Neuronal stem cell (in vitro differentiated cells): ENCODE measurements around the gene LCP2.

ENCODE experiments used
- DNase-seq: peaks from one replicate; pipeline ENCODE4 v3.0.0-alpha.2; 2013; ENCODE audit warnings: low spot score
- H2AFZ ChIP-seq: one replicate; pipeline ENCODE4 v1.6.1; 2013; ENCODE audit warnings: mild to moderate bottlenecking, low read length, inconsistent platforms
- H2AK5ac ChIP-seq: 2 replicates; pipeline ENCODE4 v1.6.1; 2013; ENCODE audit warnings: low read depth, mild to moderate bottlenecking, inconsistent platforms, low read length, moderate library complexity, mixed read lengths
- H2BK120ac ChIP-seq: 2 replicates; pipeline ENCODE4 v1.6.1; 2013; ENCODE audit warnings: low read depth, mild to moderate bottlenecking, inconsistent platforms, low read length, moderate library complexity, mixed read lengths
- H2BK12ac ChIP-seq: one replicate; pipeline ENCODE4 v1.6.1; 2013; ENCODE audit warnings: low read length, inconsistent platforms
- H2BK15ac ChIP-seq: 2 replicates; pipeline ENCODE4 v1.6.1; 2013; ENCODE audit warnings: mild to moderate bottlenecking, low read length, inconsistent platforms, mixed read lengths
- H2BK5ac ChIP-seq: one replicate; pipeline ENCODE4 v1.6.1; 2013; ENCODE audit warnings: inconsistent platforms, mild to moderate bottlenecking, low read length, moderate library complexity
- H3K14ac ChIP-seq: one replicate; pipeline ENCODE4 v1.6.1; 2013; ENCODE audit warnings: low read length, inconsistent platforms
- H3K18ac ChIP-seq: 2 replicates; pipeline ENCODE4 v1.6.1; 2013; ENCODE audit warnings: low read length, inconsistent platforms
- H3K23ac ChIP-seq: 2 replicates; pipeline ENCODE4 v1.6.1; 2013; ENCODE audit warnings: low read depth, mild to moderate bottlenecking, mixed read lengths, low read length, inconsistent platforms; ENCODE audit not compliant: poor library complexity
- H3K27ac ChIP-seq: replicated peaks from 3 replicates; pipeline ENCODE4 v1.5.1; 2013; ENCODE audit warnings: low read length, inconsistent platforms
- H3K27me3 ChIP-seq, 3 experiments: 2 replicates each; pipeline ENCODE4 v1.6.1; 2013; ENCODE audit warnings: low read length in 3 of 3, mild to moderate bottlenecking in 2 of 3, inconsistent platforms in 1 of 3, low read depth in 1 of 3, mixed read lengths in 1 of 3, moderate library complexity in 1 of 3; ENCODE audit not compliant: control insufficient read depth in 3 of 3, insufficient read depth in 3 of 3
- H3K36me3 ChIP-seq, 2 donors: replicated peaks in 1 of 2; 2 replicates each; pipeline ENCODE4 v1.6.1; 2013; ENCODE audit warnings: low read length in 2 of 2; ENCODE audit not compliant: control insufficient read depth in 2 of 2, insufficient read depth in 2 of 2
- H3K4ac ChIP-seq: 2 replicates; pipeline ENCODE4 v1.6.1; 2013; ENCODE audit warnings: inconsistent platforms, mild to moderate bottlenecking, low read length, moderate library complexity
- H3K4me1 ChIP-seq, 2 donors: 1 replicate in 1 of 2; 2 replicates in 1 of 2; pipeline ENCODE4 v1.6.1; 2013; ENCODE audit warnings: low read length in 2 of 2, low read depth in 1 of 2; ENCODE audit not compliant: control insufficient read depth in 2 of 2, insufficient read depth in 1 of 2
- H3K4me2 ChIP-seq: one replicate; pipeline ENCODE4 v1.6.1; 2013; ENCODE audit warnings: mild to moderate bottlenecking, low read length, inconsistent platforms; ENCODE audit not compliant: insufficient read depth, poor library complexity, severe bottlenecking
- H3K4me3 ChIP-seq, 2 donors: 2 replicates each; pipeline ENCODE4 v1.5.1; 2013; ENCODE audit warnings: low read length in 2 of 2, mild to moderate bottlenecking in 2 of 2, inconsistent platforms in 1 of 2, moderate library complexity in 1 of 2
- H3K79me1 ChIP-seq: one replicate; pipeline ENCODE4 v1.6.1; 2013; ENCODE audit warnings: low read depth, mild to moderate bottlenecking, inconsistent platforms, low read length, moderate library complexity
- H3K9ac ChIP-seq: one replicate; pipeline ENCODE4 v1.6.1; 2013; ENCODE audit warnings: mild to moderate bottlenecking, low read depth, low read length, inconsistent platforms; ENCODE audit not compliant: poor library complexity
- H3K9me3 ChIP-seq, 2 donors: replicated peaks in 1 of 2; 2 replicates each; pipeline versions ENCODE3 to v1.6.1; 2013; ENCODE audit warnings: low read length in 2 of 2, mild to moderate bottlenecking in 2 of 2, inconsistent platforms in 1 of 2, low read depth in 1 of 2, mixed read lengths in 1 of 2, moderate library complexity in 1 of 2; ENCODE audit not compliant: control insufficient read depth in 2 of 2, insufficient read depth in 1 of 2
- H4K8ac ChIP-seq: one replicate; pipeline ENCODE4 v1.6.1; 2013; ENCODE audit warnings: low read depth, mild to moderate bottlenecking, inconsistent platforms, low read length, moderate library complexity
- H4K91ac ChIP-seq: one replicate; pipeline ENCODE4 v1.6.1; 2013; ENCODE audit warnings: low read length, low read depth, mild to moderate bottlenecking, inconsistent platforms; ENCODE audit not compliant: poor library complexity
- WGBS, 2 donors: extraction: QIAGEN DNeasy Blood & Tissue Kit; methylation state at CpG; one replicate each; pipeline ENCODE4 v1.1.7; 2013; ENCODE audit warnings: missing lambda C conversion rate in 2 of 2, mixed read lengths in 1 of 2; ENCODE audit not compliant: insufficient read length in 2 of 2, insufficient replicate concordance in 1 of 2; ENCODE audit errors: extremely low coverage in 2 of 2; 5-methylcytosine and 5-hydroxymethylcytosine counted together

The LCP2 gene

DNA sequence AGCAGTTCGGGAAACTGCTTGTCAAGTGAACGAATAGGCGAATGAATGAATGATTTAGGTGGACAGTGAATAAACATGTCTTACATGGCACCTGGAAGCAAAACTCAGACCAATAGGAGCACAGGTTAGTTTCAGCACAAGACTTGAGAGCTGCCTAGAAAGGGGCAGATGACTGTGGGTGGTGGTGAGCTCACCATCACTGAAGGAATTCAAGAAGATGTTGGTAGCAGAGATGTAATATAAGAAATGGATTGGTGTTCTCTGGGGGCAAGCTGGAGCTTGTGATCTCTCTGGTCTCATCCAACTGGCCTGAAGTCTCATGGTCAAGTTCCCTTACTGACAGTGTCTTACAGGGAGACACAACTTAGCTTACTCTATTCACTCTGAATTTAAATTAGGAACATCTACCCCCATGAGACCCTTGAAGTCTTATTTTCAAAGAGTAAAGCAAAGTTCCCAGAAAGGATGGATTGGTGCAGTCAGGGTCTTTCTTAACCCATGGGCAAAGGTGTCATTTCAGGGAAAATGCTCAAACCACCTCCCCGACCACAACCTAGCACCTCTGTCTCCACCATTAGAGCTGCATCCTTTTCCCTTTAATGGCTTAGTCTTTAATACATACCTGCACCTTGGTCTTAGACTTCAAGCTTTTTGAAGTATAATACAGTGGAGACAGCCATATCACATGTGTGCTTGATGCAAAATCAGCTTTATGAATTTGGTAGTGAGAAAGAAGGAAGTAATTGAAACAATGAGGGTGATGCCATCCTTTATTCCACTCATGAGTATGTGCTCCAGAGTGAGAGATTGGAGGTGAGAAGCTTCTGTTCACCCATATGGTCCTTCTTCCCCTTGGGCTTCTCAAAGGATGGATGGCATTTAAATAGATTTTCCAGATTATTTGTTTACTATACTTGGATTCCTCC lies 5.1 kb downstream of the LCP2 start:
- no peak overlapping the region for H2AFZ ChIP-seq
- no peak overlapping the region for H2AK5ac ChIP-seq
- peaks cover 0 to 9% of the 10 kb centered on the region in 2 donors for H3K9me3 ChIP-seq
- no peak overlapping the region for H2BK120ac ChIP-seq
- H3K23ac ChIP-seq = no peak overlapping the region
- no peaks in the 10 kb centered on the region for H3K36me3 ChIP-seq
- H3K9ac ChIP-seq = no peak overlapping the region
- no peak overlapping the region for H3K18ac ChIP-seq
- no CpG with 5 or more reads among the region's 4 CpGs for WGBS, 2 donors
- no peak overlapping the region for H2BK15ac ChIP-seq
- H3K4ac ChIP-seq = no peak overlapping the region
- no peak for DNase-seq
- no peak overlapping the region for H3K4me2 ChIP-seq
- H2BK5ac ChIP-seq = no peak overlapping the region
- H3K14ac ChIP-seq = no peak overlapping the region
- no peak overlapping the region for H3K27ac ChIP-seq
- H4K8ac ChIP-seq = no peak overlapping the region
- peaks cover 0 to 4% of the 10 kb centered on the region in 2 donors for H3K4me1 ChIP-seq
- no peaks in the 10 kb centered on the region for H3K27me3 ChIP-seq
- no peak overlapping the region for H4K91ac ChIP-seq
- H3K4me3 ChIP-seq = no peak overlapping the region
- H2BK12ac ChIP-seq = no peak overlapping the region
- no peaks in the 10 kb centered on the region for H3K79me1 ChIP-seq

DNA sequence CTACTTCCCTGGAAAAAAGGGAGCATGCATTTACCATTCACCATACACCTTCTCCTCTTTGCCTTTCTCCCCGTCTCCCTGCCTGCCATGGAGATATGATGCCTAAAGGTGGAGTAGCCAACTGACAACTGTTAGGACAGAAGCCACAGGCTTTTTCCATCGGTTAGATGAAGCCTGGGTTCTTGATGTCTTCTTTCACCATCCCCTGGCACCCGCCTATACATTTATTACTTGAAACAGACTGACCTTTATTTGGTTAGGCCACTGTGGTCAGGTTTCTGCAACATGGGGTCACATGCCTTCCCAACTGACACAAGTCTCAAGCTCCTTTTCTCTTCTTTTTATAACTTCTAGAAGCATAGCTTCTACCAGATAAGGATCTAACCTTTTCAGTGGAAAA lies 7.1 kb downstream of the LCP2 start:
- no peak overlapping the region for H4K8ac ChIP-seq
- H2BK12ac ChIP-seq = no peak overlapping the region
- no peak for DNase-seq
- no peak overlapping the region for H3K14ac ChIP-seq
- peaks cover 0 to 4% of the 10 kb centered on the region in 2 donors for H3K4me1 ChIP-seq
- no peak overlapping the region for H2AK5ac ChIP-seq
- WGBS, 2 donors = no CpG with 5 or more reads among the region's 3 CpGs
- no peak overlapping the region for H3K23ac ChIP-seq
- no peak overlapping the region for H2BK15ac ChIP-seq
- no peak overlapping the region for H3K27ac ChIP-seq
- no peak overlapping the region for H2AFZ ChIP-seq
- no peak overlapping the region for H3K18ac ChIP-seq
- H3K4me2 ChIP-seq = no peak overlapping the region
- no peaks in the 10 kb centered on the region for H3K27me3 ChIP-seq
- no peak overlapping the region for H2BK5ac ChIP-seq
- H3K36me3 ChIP-seq = no peaks in the 10 kb centered on the region
- no peak overlapping the region for H2BK120ac ChIP-seq
- peaks cover 0 to 9% of the 10 kb centered on the region in 2 donors for H3K9me3 ChIP-seq
- no peak overlapping the region for H3K9ac ChIP-seq
- H3K4me3 ChIP-seq = no peak overlapping the region
- no peak overlapping the region for H3K4ac ChIP-seq
- no peak overlapping the region for H4K91ac ChIP-seq
- no peaks in the 10 kb centered on the region for H3K79me1 ChIP-seq

DNA sequence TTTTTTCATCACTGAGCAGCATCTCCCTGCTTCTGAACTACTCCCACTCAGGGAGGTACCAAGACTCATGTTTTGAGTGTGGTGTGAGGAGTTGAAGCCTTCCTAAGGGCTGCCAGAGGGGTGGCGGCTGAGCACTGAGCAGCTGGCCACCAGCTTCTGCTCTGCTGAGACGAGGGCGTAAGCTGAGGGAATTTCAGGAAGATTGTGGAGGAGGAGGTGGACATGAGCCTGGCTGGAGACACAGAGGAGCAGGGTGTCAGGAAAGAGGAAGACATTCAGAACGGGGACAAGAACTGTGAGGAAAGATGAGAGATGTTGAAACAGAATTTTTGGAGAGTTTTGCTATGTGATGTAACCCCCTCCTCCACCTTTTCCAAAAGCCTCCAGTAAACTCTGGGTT lies 7.8 kb downstream of the LCP2 start:
- H2BK15ac ChIP-seq = no peak overlapping the region
- no peak overlapping the region for H2AFZ ChIP-seq
- H4K91ac ChIP-seq = no peak overlapping the region
- peaks cover 0 to 4% of the 10 kb centered on the region in 2 donors for H3K4me1 ChIP-seq
- H3K18ac ChIP-seq = no peak overlapping the region
- H3K36me3 ChIP-seq = no peaks in the 10 kb centered on the region
- H3K4me3 ChIP-seq = no peak overlapping the region
- H3K23ac ChIP-seq = no peak overlapping the region
- H3K14ac ChIP-seq = no peak overlapping the region
- no peak overlapping the region for H3K9ac ChIP-seq
- H3K27ac ChIP-seq = no peak overlapping the region
- H2AK5ac ChIP-seq = no peak overlapping the region
- whole genome bisulfite sequencing, 2 donors = no CpG with 5 or more reads among the region's 4 CpGs
- no peaks in the 10 kb centered on the region for H3K79me1 ChIP-seq
- no peak overlapping the region for H2BK5ac ChIP-seq
- H2BK120ac ChIP-seq = no peak overlapping the region
- H3K4ac ChIP-seq = no peak overlapping the region
- H3K27me3 ChIP-seq = no peaks in the 10 kb centered on the region
- H3K9me3 ChIP-seq = peaks cover 0 to 8% of the 10 kb centered on the region in 2 donors
- no peak overlapping the region for H3K4me2 ChIP-seq
- DNase-seq = no peak
- no peak overlapping the region for H4K8ac ChIP-seq
- H2BK12ac ChIP-seq = no peak overlapping the region

DNA sequence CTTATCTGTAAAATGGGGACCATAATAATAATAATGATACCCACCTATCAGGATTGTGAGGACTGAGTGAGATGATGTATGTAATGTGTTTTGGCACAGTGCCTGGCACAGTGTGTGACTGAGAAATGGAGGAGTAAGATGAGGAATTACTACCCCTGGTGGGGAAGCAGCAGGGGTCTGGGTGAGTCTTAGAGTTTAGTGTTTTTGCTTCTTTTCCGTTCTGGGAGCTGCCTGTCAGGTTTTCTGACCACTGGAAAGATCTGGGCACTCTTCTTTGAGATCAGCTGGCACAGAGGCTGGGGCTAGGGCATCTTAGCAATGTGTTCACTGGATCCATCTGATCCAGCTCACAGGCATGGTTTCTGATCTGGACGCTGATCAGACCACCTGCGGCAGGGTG lies 8.5 kb downstream of the LCP2 start:
- no peak overlapping the region for H3K18ac ChIP-seq
- no peak overlapping the region for H3K27ac ChIP-seq
- no peak overlapping the region for H2BK120ac ChIP-seq
- no peak overlapping the region for H3K23ac ChIP-seq
- no peak overlapping the region for H3K9ac ChIP-seq
- no peak overlapping the region for H3K14ac ChIP-seq
- peaks cover 0 to 8% of the 10 kb centered on the region in 2 donors for H3K9me3 ChIP-seq
- H3K4me1 ChIP-seq = peaks cover 0 to 4% of the 10 kb centered on the region in 2 donors
- H2BK12ac ChIP-seq = no peak overlapping the region
- H2AK5ac ChIP-seq = no peak overlapping the region
- no peaks in the 10 kb centered on the region for H3K27me3 ChIP-seq
- no peak overlapping the region for H2BK5ac ChIP-seq
- H2BK15ac ChIP-seq = no peak overlapping the region
- H3K4me2 ChIP-seq = no peak overlapping the region
- H2AFZ ChIP-seq = no peak overlapping the region
- H3K36me3 ChIP-seq = no peaks in the 10 kb centered on the region
- H4K91ac ChIP-seq = no peak overlapping the region
- H4K8ac ChIP-seq = no peak overlapping the region
- H3K79me1 ChIP-seq = no peaks in the 10 kb centered on the region
- no peak overlapping the region for H3K4ac ChIP-seq
- H3K4me3 ChIP-seq = no peak overlapping the region
- WGBS, 2 donors = no CpG with 5 or more reads among the region's 3 CpGs
- no peak for DNase-seq
